ENCODE results near the gene DHRS3. TPM values are rescaled to one million over a fixed set of nuclear protein-coding genes. Genes with fewer than 3 reads are reported as not detected.

DHRS3 gene
- total and polyA plus RNA-seq, 2 of the 13 experiments (the other 11 are each of a cell fraction or from before 2014, with no cell fraction given) = 48.5 to 90.5 TPM

DNA sequence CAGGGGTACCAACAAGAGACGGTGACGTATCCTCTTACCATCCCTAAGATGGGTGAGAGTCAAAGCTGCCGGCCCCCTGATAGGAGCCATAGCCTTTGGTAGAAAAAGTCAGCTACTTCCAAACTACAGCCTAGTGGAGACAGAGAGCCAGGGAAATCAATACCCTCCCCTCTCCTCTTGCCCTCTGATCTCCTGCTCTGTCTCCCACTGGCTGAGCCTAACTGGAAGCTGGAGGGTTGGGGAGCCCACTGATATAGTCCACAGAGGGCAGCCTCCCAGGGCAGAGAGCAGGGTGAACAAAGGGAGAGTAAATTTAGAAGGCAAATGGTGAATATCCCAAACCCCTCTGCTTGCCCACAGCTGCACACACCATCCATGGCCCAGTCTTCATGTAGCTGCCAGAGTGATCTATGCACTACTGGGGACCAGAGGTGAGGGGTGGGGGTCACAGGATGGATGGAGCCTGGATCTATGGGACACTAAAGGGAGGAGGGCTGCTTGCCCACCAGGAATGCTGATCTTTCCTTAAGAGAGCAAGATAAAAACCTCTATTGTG lies 80.0 kb downstream of the DHRS3 start (continued):
- TF ChIP-seq, protein P1, sequence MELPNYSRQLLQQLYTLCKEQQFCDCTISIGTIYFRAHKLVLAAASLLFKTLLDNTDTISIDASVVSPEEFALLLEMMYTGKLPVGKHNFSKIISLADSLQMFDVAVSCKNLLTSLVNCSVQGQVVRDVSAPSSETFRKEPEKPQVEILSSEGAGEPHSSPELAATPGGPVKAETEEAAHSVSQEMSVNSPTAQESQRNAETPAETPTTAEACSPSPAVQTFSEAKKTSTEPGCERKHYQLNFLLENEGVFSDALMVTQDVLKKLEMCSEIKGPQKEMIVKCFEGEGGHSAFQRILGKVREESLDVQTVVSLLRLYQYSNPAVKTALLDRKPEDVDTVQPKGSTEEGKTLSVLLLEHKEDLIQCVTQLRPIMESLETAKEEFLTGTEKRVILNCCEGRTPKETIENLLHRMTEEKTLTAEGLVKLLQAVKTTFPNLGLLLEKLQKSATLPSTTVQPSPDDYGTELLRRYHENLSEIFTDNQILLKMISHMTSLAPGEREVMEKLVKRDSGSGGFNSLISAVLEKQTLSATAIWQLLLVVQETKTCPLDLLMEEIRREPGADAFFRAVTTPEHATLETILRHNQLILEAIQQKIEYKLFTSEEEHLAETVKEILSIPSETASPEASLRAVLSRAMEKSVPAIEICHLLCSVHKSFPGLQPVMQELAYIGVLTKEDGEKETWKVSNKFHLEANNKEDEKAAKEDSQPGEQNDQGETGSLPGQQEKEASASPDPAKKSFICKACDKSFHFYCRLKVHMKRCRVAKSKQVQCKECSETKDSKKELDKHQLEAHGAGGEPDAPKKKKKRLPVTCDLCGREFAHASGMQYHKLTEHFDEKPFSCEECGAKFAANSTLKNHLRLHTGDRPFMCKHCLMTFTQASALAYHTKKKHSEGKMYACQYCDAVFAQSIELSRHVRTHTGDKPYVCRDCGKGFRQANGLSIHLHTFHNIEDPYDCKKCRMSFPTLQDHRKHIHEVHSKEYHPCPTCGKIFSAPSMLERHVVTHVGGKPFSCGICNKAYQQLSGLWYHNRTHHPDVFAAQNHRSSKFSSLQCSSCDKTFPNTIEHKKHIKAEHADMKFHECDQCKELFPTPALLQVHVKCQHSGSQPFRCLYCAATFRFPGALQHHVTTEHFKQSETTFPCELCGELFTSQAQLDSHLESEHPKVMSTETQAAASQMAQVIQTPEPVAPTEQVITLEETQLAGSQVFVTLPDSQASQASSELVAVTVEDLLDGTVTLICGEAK (IDR thresholded peaks at IDR 0.05) = no peak
- TF ChIP-seq, protein P1 (CRISPR knock-in tag; IDR thresholded peaks at IDR 0.05) = no peak
- TF ChIP-seq BCL6 (CRISPR knock-in tag; IDR thresholded peaks at IDR 0.05) (no peak), SATB2 (CRISPR knock-in tag; IDR thresholded peaks at IDR 0.05) (no peak), ELF3 (CRISPR knock-in tag; IDR thresholded peaks at IDR 0.05) (no peak), TEAD2 (CRISPR knock-in tag; IDR thresholded peaks at IDR 0.05) (no peak), EHMT2 (IDR thresholded peaks at IDR 0.05; ENCODE audit: borderline replicate concordance, low read depth, low read length) (no peak), ESRRA (CRISPR knock-in tag; IDR thresholded peaks at IDR 0.05; ENCODE audit: low read depth) (peak; percentile 48; the same call in 1 of the 2 replicates), SOX6 (IDR thresholded peaks at IDR 0.05) (no peak), SOX6 (CRISPR knock-in tag; IDR thresholded peaks at IDR 0.05) (0 out of 2 replicates have a peak, but pooled peaks have one; percentile 16)
- TF ChIP-seq, protein P2, sequence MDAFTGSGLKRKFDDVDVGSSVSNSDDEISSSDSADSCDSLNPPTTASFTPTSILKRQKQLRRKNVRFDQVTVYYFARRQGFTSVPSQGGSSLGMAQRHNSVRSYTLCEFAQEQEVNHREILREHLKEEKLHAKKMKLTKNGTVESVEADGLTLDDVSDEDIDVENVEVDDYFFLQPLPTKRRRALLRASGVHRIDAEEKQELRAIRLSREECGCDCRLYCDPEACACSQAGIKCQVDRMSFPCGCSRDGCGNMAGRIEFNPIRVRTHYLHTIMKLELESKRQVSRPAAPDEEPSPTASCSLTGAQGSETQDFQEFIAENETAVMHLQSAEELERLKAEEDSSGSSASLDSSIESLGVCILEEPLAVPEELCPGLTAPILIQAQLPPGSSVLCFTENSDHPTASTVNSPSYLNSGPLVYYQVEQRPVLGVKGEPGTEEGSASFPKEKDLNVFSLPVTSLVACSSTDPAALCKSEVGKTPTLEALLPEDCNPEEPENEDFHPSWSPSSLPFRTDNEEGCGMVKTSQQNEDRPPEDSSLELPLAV (CRISPR knock-in tag; conservative IDR thresholded peaks at IDR 0.05; ENCODE audit: low read depth) = no peak
- TF ChIP-seq, protein P3, sequence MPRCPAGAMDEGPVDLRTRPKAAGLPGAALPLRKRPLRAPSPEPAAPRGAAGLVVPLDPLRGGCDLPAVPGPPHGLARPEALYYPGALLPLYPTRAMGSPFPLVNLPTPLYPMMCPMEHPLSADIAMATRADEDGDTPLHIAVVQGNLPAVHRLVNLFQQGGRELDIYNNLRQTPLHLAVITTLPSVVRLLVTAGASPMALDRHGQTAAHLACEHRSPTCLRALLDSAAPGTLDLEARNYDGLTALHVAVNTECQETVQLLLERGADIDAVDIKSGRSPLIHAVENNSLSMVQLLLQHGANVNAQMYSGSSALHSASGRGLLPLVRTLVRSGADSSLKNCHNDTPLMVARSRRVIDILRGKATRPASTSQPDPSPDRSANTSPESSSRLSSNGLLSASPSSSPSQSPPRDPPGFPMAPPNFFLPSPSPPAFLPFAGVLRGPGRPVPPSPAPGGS (CRISPR knock-in tag; IDR thresholded peaks at IDR 0.05) = no peak
- TF ChIP-seq, protein P4, sequence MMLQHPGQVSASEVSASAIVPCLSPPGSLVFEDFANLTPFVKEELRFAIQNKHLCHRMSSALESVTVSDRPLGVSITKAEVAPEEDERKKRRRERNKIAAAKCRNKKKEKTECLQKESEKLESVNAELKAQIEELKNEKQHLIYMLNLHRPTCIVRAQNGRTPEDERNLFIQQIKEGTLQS (CRISPR knock-in tag; IDR thresholded peaks at IDR 0.05) = no peak
- TF ChIP-seq, protein P5, sequence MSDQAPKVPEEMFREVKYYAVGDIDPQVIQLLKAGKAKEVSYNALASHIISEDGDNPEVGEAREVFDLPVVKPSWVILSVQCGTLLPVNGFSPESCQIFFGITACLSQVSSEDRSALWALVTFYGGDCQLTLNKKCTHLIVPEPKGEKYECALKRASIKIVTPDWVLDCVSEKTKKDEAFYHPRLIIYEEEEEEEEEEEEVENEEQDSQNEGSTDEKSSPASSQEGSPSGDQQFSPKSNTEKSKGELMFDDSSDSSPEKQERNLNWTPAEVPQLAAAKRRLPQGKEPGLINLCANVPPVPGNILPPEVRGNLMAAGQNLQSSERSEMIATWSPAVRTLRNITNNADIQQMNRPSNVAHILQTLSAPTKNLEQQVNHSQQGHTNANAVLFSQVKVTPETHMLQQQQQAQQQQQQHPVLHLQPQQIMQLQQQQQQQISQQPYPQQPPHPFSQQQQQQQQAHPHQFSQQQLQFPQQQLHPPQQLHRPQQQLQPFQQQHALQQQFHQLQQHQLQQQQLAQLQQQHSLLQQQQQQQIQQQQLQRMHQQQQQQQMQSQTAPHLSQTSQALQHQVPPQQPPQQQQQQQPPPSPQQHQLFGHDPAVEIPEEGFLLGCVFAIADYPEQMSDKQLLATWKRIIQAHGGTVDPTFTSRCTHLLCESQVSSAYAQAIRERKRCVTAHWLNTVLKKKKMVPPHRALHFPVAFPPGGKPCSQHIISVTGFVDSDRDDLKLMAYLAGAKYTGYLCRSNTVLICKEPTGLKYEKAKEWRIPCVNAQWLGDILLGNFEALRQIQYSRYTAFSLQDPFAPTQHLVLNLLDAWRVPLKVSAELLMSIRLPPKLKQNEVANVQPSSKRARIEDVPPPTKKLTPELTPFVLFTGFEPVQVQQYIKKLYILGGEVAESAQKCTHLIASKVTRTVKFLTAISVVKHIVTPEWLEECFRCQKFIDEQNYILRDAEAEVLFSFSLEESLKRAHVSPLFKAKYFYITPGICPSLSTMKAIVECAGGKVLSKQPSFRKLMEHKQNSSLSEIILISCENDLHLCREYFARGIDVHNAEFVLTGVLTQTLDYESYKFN (CRISPR knock-in tag; conservative IDR thresholded peaks at IDR 0.05) = peak; percentile 60
